ENCODE results near the gene AGMO.

- no peak for TF ChIP-seq POLR2A (IDR thresholded peaks at IDR 0.05)
- no peak for TF ChIP-seq CTCF (IDR thresholded peaks at IDR 0.05)
- no peak for TF ChIP-seq POLR2AphosphoS5 (IDR thresholded peaks at IDR 0.05)
These were observed 248.5 kb downstream of the AGMO start for GRCh38 chr7:15313361-15313760.
